COLO829 (cell line): ENCODE measurements around the gene CDH4.
A peak's percentile ranks its signal among the peaks of the same experiment; 100 is the strongest.

Experiments
- DNase-seq: peaks from one replicate; pipeline ENCODE4 v3.0.0; 2012; ENCODE audit warnings: low spot score

CDH4 gene

GRCh38 chr20:61655591-61655990 lies 403.5 kb downstream of the CDH4 start:
- DNase-seq, result no peak

DNA sequence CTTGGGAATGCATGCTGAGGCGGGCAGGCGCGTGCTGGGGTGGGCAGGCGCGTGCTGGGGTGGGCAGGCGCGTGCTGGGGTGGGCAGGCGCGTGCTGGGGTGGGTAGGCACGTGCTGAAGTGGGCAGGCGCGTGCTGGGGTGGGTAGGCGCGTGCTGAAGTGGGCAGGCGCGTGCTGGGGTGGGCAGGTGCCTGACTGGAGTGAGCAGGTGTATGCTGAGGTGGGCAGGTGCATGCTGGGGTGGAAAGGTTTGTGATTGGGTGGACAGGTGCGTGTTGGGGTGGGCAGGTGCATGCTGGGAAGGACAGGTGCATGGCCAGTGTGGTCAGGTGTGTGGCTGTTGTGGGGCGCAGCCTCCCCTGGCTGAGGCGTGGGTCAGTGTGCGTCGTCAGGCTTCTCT lies 404.1 kb downstream of the CDH4 start:
- no peak for DNase-seq

- no peak for DNase-seq
These were observed 405.8 kb downstream of the CDH4 start for GRCh38 chr20:61657721-61658377.

- DNase-seq, result no peak
These were observed 406.5 kb downstream of the CDH4 start for GRCh38 chr20:61658563-61658962.

DNA sequence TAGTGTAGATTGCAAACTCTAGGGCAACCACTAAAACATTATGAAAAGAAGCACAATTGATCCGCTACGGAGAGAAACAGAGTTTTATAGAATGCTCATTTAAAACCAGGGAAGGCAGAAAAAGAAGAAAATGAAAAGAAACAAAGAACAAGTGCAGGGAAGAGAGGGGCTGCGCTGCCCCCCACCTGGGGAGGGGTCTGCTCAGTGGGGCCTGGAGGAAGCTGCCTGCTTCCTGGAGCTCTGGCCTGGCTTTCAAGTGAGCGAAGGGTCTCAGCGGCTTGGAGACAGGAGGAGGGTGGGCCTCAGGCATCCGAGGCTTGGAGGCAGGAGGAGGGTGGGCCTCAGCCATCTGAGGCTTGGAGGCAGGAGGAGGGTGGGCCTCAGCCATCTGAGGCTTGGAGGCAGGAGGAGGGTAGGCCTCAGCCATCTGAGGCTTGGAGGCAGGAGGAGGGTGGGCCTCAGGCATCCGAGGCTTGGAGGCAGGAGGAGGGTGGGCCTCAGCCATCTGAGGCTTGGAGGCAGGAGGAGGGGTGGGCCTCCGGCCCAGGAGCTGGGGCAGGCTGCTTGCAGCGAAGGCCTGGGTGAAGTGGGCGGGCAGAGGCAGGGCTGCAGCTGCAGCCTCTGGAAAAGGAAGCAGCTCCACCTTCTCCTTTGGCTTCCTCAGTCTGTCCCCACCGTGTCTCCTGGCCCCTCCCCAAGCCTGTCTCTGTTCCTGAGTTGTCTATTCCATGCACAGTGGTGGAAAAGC lies 407.4 kb downstream of the CDH4 start:
- no peak for DNase-seq

GRCh38 chr20:61659994-61660346 lies 407.9 kb downstream of the CDH4 start:
- no peak for DNase-seq

DNA sequence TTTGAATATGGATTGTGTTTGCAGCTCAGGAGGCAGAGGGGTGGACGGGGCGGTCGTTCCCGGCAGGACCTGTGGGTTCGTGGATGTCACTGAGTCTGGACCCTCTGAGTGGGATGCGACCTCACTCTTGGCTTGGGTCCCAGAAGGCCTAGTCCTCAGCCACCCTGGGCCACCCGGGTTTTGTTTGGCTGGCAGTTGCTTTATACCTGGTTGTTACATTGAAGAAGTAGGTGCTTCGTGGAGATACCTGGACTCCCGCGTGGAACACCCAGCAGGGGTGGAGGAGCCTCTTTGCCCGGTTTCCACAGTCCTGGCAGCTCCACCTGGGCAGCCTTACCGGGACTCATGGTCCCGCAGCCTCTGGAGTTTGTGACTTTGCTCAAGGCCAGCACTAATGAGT lies 408.5 kb downstream of the CDH4 start:
- DNase-seq, result no peak

GRCh38 chr20:61661025-61661424 lies 409.0 kb downstream of the CDH4 start:
- no peak for DNase-seq

DNA sequence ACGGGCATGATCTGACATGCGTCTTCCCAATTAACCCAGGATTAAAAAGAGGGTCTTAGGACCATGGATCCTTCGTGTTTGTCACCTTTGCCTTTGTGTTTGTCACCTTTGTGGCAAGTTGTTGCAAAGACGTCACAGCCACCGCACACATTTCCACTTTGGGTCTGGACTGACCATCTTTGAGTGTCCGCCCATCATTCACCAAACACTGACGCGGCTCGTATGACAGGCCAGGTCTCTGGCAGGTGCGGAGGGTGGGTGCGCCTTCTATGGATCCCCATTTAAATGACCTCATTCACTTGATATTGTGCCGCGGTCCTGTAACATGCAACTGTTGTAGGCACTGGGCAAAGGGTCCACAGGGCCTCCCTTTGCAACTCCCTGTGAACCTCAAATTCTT lies 409.5 kb downstream of the CDH4 start:
- no peak for DNase-seq

DNA sequence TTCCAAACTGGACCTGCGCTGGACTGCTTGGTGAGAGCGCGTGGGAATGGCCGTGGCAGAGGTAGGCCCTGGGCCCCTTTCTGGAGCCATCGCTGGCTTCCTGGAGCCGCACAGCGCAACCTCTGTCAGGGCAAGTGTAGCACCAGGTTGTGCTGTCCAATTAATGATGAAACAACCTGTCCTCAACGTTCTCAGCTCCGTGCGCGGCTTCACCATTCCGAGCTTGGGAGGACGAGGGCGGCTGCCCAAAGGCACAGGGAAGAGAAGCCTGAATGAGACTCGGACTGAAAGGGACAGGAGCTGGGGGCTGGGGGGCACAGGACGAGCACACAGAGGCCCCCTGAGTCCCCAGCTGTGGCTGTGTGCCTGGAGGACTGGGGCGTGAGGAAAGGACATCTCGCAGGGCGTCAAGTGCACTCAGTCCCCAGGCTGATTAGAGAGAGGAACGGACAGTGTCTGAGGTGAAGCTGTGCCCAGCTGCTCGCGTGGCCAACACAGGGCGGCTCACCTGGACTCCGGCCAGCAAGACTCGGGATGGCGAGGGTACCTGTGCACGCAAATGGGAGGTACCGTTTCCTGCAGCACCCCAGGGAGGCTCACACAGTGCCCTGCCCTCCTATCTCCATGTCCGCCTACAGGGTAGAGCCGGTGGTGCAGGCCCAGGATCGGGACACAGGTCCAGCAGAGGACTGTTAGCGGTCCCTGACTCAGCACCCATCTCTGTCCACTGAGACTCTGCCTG lies 410.3 kb downstream of the CDH4 start:
- no peak for DNase-seq

DNA sequence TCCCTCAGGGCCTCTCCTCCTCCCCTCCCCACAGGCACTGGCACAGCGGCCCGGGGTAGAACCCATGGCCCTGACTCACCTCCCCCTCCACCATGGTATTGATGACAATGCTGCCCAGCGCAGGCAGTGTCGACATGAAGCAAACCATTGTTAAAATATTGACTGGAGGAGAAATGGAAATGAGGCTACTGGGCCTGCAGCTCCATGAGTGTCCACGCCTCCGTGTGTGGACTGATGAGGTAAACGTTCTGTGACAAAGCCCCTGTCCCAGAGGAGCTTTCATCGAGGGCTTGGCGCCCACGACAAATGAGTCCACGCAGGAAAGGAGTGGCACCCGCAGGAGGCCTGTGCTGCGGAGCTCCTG lies 410.9 kb downstream of the CDH4 start:
- peak; percentile 22 for DNase-seq

- DNase-seq, result no peak
These were observed 411.7 kb downstream of the CDH4 start for GRCh38 chr20:61663521-61664425.

- DNase-seq, result no peak
These were observed 412.7 kb downstream of the CDH4 start for GRCh38 chr20:61664556-61665320.

- DNase-seq, result no peak
These were observed 413.7 kb downstream of the CDH4 start for GRCh38 chr20:61665528-61666470.

DNA sequence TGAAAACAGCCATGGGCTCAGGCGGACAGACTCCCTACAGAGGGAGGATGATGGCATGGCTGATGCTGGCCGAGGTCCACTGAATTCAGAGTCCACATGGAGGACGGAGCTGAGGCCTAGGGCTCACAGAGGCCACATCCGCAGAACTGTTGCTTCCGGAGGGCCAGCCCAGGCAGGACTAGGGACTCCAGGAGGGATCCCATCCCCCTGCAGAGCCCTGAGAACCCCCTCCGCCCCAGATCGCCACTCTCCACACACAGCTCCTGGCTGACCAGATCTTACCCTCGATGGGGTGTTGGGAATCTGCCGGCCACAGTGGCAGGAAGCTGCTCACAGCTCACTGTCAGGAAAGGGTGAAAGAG lies 414.4 kb downstream of the CDH4 start:
- DNase-seq, result no peak

DNA sequence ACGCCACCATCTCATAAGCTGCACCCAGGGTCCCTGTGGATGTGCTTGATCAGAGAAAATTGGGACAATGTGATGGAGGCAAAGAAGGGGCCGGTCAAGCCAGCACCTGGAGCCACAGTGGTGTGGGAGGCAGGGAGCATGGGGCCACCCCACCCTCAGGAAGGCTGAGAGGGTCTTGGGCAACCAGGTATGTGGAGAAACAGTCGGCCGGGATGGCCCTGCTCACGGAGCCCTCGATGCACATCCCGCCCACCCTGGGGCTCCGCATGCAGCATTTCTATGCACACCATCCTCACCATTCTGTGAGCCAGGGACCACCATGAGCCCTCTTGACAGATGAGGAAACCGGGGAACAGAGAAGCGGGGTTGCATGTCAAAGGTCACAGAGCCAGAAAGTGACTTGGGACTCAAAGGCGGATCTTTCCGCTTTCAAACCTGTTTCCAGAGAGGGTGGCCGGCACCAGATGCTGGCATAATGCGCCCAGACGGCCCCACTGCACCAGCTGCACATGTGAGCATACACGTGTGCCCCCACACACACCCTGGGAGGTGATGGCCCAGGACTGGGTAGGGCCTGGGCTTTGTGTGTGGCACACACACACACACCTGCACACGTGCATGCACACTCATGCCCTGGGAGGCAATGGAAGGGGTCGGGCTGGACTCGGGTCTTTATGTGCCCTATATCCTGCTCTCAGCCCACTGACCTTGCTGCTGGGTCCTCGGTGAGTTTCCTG lies 415.2 kb downstream of the CDH4 start:
- DNase-seq, result no peak

DNA sequence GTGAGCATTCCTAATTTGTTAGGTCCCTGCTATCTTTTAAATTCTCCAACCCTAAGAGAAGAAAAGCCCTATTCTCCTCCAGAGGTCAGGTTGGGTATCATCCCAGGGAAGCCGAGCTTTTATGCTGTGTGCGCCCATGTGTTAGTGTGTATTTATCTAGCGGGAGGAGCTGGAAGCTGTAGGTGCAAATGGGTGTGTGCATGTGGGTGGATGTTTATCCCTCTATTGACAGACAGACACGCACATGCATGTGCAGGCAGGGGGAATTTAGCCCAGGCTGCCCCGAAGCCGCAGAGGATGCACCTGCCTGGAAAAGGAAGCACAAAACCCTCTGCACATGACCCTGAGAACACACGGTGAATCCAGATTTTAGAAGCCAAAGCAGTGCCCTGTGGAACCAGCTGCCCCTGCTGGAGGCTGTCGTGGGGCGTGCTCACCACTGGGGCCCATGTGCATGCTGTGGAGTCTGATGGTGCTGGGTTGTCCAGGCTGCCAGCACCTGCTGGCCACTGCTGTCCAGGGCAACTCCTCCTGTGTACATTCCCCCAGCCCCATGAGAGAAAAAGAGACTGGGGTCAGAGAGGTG lies 416.1 kb downstream of the CDH4 start:
- no peak for DNase-seq

DNA sequence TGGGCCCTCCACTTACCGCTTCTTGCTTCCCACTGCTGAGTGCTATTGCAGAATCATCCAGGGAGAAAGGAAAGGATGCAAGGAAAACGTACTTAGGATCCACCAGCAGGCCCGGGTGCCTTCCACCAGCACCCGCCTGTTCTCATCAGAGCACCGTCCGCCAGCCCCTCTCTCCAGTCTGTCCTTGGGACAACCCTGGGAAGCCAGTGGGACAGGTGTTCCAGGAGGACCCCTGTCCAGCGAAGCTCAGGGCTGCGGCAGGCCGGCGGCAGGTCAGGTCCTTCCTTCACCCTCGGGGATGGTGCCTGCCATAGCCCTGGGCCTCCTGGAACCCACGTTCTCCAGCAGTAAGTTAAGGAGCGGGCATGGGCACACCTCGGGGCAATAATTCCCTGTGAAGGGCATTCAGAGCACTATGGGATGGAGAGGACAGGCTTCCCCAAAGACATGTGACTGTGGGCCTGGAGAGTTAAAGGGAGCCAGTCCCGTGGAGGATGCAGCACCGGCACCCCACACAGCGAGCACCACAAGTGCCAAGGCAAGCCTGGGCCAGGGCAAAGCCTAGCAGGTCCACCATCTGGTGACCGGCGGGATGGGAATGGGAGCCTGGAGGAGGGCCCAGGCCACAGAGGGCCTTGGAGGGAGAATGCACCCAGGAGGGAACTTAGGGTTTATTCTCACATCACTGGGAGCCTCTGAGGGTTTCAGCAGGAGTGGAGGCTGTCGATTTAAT lies 416.9 kb downstream of the CDH4 start:
- no peak for DNase-seq

DNA sequence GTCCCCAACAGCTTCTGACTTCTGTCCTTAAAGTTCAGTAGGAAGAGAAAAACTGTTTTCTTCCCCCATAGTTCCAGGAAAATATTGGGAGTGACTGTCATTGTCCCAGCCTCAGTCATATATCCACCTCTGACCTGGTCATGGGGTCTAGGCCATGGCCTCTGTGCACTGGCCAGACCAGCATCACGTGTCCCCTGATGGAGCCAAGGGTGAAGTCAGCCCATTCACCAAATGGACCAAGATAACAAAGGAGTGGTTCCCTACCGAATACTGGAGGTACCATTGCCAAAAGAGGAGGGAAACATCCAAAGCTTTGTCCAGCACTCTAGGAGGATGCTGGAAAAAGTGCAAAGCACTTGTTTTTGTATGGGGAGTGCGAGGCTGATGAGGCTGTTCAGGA lies 418.2 kb downstream of the CDH4 start:
- DNase-seq, result no peak
